Prostate gland (tissue), 2 donors: ENCODE measurements around the gene MEFV.

Source experiments
- CTCF ChIP-seq, 4 experiments: fragments of 200-600 bp in 2 of 4; fragments of 450-650 bp in 2 of 4; sonication (generic) in 2 of 4; IDR thresholded peaks; 1 replicate in 3 of 4; 2 replicates in 1 of 4; pipeline ENCODE4 v1.5.1; 2016 to 2019; ENCODE audit warnings: antibody characterized with exemption in 4 of 4, mild to moderate bottlenecking in 2 of 4, moderate library complexity in 2 of 4
- POLR2A ChIP-seq: fragments of 450-650 bp; IDR thresholded peaks from one replicate; pipeline ENCODE4 v1.6.1; 2016; ENCODE audit warnings: antibody characterized with exemption, mild to moderate bottlenecking

- TF ChIP-seq CTCF (IDR thresholded peaks at IDR 0.05) (no peak), POLR2A (no peak)
Observed at GRCh38 chr16:3220839-3221238, 35.6 kb downstream of the MEFV start.
